22Rv1 (cell line): ENCODE measurements around the gene SCFD2.

Source experiments
- ZFX ChIP-seq: fragments of 450-650 bp; IDR thresholded peaks from 2 replicates; pipeline ENCODE4 v1.6.1; 2017; ENCODE audit warnings: antibody characterized with exemption, borderline replicate concordance
- TF ChIP-seq, protein P1 (sequence below): fragments of 450-650 bp; IDR thresholded peaks from 2 replicates; pipeline ENCODE4 v1.5.1; 2017; ENCODE audit warnings: mild to moderate bottlenecking

DNA sequence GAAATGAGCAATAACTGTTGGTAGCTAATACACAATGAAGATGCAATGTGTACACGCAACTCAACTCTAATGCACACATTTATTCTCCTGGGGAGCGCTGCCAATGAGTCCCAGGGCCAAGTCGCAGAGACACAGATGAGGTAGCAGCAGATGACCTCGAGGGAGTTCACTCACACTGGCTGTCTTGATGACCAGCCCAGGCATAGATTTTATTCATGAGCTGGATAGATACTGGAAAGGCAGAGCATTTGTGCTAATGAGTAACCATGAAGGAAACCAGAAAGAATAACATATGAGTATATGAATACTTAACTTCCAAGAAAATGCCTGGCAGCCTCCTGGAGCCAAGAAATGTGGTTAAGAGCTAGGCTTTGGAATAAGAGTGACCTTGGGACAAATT, 461.4 kb downstream of the SCFD2 start:
- TF ChIP-seq, protein P1, sequence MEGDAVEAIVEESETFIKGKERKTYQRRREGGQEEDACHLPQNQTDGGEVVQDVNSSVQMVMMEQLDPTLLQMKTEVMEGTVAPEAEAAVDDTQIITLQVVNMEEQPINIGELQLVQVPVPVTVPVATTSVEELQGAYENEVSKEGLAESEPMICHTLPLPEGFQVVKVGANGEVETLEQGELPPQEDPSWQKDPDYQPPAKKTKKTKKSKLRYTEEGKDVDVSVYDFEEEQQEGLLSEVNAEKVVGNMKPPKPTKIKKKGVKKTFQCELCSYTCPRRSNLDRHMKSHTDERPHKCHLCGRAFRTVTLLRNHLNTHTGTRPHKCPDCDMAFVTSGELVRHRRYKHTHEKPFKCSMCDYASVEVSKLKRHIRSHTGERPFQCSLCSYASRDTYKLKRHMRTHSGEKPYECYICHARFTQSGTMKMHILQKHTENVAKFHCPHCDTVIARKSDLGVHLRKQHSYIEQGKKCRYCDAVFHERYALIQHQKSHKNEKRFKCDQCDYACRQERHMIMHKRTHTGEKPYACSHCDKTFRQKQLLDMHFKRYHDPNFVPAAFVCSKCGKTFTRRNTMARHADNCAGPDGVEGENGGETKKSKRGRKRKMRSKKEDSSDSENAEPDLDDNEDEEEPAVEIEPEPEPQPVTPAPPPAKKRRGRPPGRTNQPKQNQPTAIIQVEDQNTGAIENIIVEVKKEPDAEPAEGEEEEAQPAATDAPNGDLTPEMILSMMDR, result no peak
- TF ChIP-seq ZFX, result no peak
